Measurements from ENCODE around the gene SDCBP2. TPM values are rescaled to one million over a fixed set of nuclear protein-coding genes. Genes with fewer than 3 reads are reported as not detected.

Gene SDCBP2
- total and polyA plus RNA-seq, 2 of the 13 experiments (the other 11 are each of a cell fraction or from before 2014, with no cell fraction given): 1.2 to 2.4 TPM

DNA sequence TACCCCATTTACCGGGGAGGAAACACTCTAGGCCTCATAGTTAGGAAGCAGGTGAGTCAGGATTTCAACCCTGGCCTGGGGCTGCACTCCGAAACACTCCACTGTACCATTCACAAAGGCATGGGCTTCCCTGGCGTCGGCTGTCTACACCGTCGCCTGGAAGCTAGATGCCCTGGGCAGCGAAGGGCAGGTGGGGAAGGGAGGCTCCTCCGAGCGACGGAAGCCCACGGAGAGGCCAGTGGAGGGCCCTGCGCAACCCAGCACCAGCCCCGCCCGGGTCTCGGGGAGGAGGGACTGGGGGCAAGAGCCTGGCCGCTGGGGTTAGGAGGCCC is 16.1 kb downstream of the SDCBP2 start:
- H3K4me2 ChIP-seq (ENCODE audit: low read depth, low read length): no peak overlapping the region
- DNase-seq (ENCODE audit: low spot score) (no peak), FAIRE-seq (no peak), ATAC-seq (peak; percentile 4; the same call in 2 of the 3 replicates)
- no peak overlapping the region for H3K9ac ChIP-seq (ENCODE audit: insufficient read depth, low read depth, low read length)
- intact Hi-C loops (cut with micrococcal nuclease; ENCODE audit: unreplicated experiment) (loop anchor here (1.0 kb wide), 4 partner anchors 12 to 190 kb away; no protein-coding TSS in a partner anchor), in situ Hi-C loops (cut with HindIII; ENCODE audit: extremely low pct_ligation_motif_present, low pct_unique_long_range_greater_than_20kb) (loop anchor here (5.0 kb wide), 1 partner anchor 129 kb away; no protein-coding TSS in a partner anchor)
- H3K9me3 ChIP-seq (ENCODE audit: low read length): no peaks in the 10 kb centered on the region
- BruUV-seq (replicated peaks): no TSS peak
- CTCF ChIA-PET (ENCODE audit: low intra/inter-chr PET ratio, low total read pairs): interaction anchor here (0.8 to 6.5 kb wide), 5 partner anchors 85 to 191 kb away, joined by 3 to 122 read pairs (median 21); partner anchors contain the start of gene NSFL1C
- POLR2A ChIA-PET: interaction anchor here (1.1 to 1.6 kb wide), 2 partner anchors 13 to 124 kb away, joined by 4 to 5 read pairs; no protein-coding TSS in a partner anchor
- no peaks in the 10 kb centered on the region for H4K20me1 ChIP-seq (ENCODE audit: insufficient read depth, low read length)
- no peaks in the 10 kb centered on the region for H3K79me2 ChIP-seq (ENCODE audit: insufficient read depth, low read length)
- H2AFZ ChIP-seq (ENCODE audit: low read length): no peak overlapping the region
- H3K27ac ChIP-seq (ENCODE audit: extremely low read length, insufficient read depth, low read length): no peak overlapping the region
- peaks cover 0 to 3% of the 10 kb centered on the region in 2 experiments; a peak in 3 of 5 replicates for H3K27me3 ChIP-seq (ENCODE audit: control insufficient read depth in 1 of 2, insufficient read depth in 2 of 2, low read length in 2 of 2)
- 71% methylated on average over 13 of the region's 16 CpGs for WGBS (ENCODE audit: low lambda C conversion rate)
- H3K4me1 ChIP-seq (ENCODE audit: insufficient read depth, low read length): peaks cover 12% of the 10 kb centered on the region
- no peak for TF ChIP-seq SMAD1 (CRISPR knock-in tag; IDR thresholded peaks at IDR 0.05; ENCODE audit: borderline replicate concordance, low read depth)
- TF ChIP-seq PHF8 (CRISPR knock-in tag; IDR thresholded peaks at IDR 0.05): peak; percentile 15; the same call in 1 of the 2 replicates
- H3K4me3 ChIP-seq (replicated peaks in 1 of 3; ENCODE audit: insufficient read depth in 1 of 3, low read depth in 2 of 3, low read length in 3 of 3): no peak overlapping the region
- H3K36me3 ChIP-seq (replicated peaks in 1 of 2; ENCODE audit: control insufficient read depth in 1 of 2, insufficient read depth in 2 of 2, low read length in 2 of 2): no peaks in the 10 kb centered on the region

DNA sequence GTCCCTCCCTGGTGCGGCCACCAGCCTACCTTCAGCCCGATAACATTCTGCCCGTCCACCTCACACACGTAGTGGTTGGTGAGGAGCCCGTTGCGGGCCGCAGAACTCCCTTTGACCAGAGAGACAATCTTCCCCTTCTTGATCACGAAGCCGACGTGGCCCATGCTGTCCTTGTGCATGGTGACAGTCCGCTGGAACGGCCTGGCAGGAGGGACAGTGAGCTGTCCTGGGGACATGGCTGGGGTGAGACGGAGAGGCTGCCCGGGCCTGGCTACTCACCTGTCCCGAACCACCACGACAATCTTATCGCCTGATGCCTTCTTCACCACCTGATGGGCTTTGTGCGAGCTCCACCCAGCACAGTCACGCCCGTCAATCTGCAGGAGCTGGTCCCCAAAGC is 16.6 kb downstream of the SDCBP2 start:
- CTCF ChIA-PET (ENCODE audit: low intra/inter-chr PET ratio, low total read pairs): interaction anchor here (1.1 to 6.5 kb wide), 3 partner anchors 86 to 158 kb away, joined by 3 to 122 read pairs (median 18); no protein-coding TSS in a partner anchor
- FAIRE-seq: no peak
- H3K27me3 ChIP-seq (ENCODE audit: control insufficient read depth in 1 of 2, insufficient read depth in 2 of 2, low read length in 2 of 2): peaks cover 3 to 4% of the 10 kb centered on the region in 2 experiments; a peak in 4 of 5 replicates
- TF ChIP-seq RFX1 (IDR thresholded peaks at IDR 0.05): no peak
- TF ChIP-seq ZSCAN12 (CRISPR knock-in tag; IDR thresholded peaks at IDR 0.05): no peak
- no peak for TF ChIP-seq TARDBP (CRISPR knock-in tag; IDR thresholded peaks at IDR 0.05)
- TF ChIP-seq ZKSCAN5 (CRISPR knock-in tag; IDR thresholded peaks at IDR 0.05): no peak
- no peak for TF ChIP-seq POGZ (CRISPR knock-in tag; IDR thresholded peaks at IDR 0.05)
- TF ChIP-seq, protein P1, sequence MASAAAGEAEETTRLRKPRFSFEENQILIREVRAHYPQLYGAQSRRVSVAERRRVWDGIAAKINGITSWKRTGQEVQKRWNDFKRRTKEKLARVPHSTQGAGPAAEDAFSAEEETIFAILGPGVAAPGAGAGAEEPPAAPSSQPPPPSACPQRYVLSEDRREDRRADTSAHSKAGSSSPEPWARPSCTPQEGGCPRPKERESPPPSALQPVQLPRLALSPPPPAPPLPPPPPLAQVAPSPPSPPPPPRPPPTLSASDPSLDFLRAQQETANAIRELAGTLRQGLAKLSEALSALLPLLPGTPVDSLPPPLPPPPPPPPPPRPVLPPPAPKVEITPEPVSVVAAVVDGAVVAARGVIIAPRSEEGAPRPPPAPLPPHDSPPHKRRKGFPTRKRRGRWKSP (CRISPR knock-in tag; IDR thresholded peaks at IDR 0.05): no peak
- TF ChIP-seq, protein P2, sequence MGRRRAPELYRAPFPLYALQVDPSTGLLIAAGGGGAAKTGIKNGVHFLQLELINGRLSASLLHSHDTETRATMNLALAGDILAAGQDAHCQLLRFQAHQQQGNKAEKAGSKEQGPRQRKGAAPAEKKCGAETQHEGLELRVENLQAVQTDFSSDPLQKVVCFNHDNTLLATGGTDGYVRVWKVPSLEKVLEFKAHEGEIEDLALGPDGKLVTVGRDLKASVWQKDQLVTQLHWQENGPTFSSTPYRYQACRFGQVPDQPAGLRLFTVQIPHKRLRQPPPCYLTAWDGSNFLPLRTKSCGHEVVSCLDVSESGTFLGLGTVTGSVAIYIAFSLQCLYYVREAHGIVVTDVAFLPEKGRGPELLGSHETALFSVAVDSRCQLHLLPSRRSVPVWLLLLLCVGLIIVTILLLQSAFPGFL (CRISPR knock-in tag; IDR thresholded peaks at IDR 0.05): no peak
- TF ChIP-seq ISL2 (CRISPR knock-in tag; IDR thresholded peaks at IDR 0.05): no peak
- TF ChIP-seq, protein P3, sequence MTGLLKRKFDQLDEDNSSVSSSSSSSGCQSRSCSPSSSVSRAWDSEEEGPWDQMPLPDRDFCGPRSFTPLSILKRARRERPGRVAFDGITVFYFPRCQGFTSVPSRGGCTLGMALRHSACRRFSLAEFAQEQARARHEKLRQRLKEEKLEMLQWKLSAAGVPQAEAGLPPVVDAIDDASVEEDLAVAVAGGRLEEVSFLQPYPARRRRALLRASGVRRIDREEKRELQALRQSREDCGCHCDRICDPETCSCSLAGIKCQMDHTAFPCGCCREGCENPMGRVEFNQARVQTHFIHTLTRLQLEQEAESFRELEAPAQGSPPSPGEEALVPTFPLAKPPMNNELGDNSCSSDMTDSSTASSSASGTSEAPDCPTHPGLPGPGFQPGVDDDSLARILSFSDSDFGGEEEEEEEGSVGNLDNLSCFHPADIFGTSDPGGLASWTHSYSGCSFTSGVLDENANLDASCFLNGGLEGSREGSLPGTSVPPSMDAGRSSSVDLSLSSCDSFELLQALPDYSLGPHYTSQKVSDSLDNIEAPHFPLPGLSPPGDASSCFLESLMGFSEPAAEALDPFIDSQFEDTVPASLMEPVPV (CRISPR knock-in tag; IDR thresholded peaks at IDR 0.05): no peak
- no peak for TF ChIP-seq ZNF160 (CRISPR knock-in tag; IDR thresholded peaks at IDR 0.05)
- TF ChIP-seq KLF9 (CRISPR knock-in tag; IDR thresholded peaks at IDR 0.05; ENCODE audit: low read depth): no peak
- no peak for TF ChIP-seq ZNF766 (CRISPR knock-in tag; IDR thresholded peaks at IDR 0.05; ENCODE audit: borderline replicate concordance)
- no peak for TF ChIP-seq PHF5A (CRISPR knock-in tag; IDR thresholded peaks at IDR 0.05; ENCODE audit: low read depth, unreplicated experiment)

More for the DNA sequence above, 16.6 kb downstream of the SDCBP2 start:
- no peaks in the 10 kb centered on the region for H4K20me1 ChIP-seq (ENCODE audit: insufficient read depth, low read length)
- BruUV-seq (replicated peaks): no TSS peak
- POLR2A ChIA-PET: interaction anchor here (1.1 to 1.6 kb wide), 2 partner anchors 13 to 124 kb away, joined by 4 to 5 read pairs; no protein-coding TSS in a partner anchor
- H3K4me2 ChIP-seq (ENCODE audit: low read depth, low read length): no peak overlapping the region
- no peak overlapping the region for H3K9ac ChIP-seq (ENCODE audit: insufficient read depth, low read depth, low read length)
- H3K27ac ChIP-seq (ENCODE audit: extremely low read length, insufficient read depth, low read length): no peak overlapping the region
- DNase-seq (ENCODE audit: low spot score) (no peak), ATAC-seq (no peak)
- no peaks in the 10 kb centered on the region for H3K9me3 ChIP-seq (ENCODE audit: low read length)
- H2AFZ ChIP-seq (ENCODE audit: low read length): no peak overlapping the region
- 49% methylated on average over 19 of the region's 20 CpGs for WGBS (ENCODE audit: low lambda C conversion rate)
- in situ Hi-C loops (cut with HindIII; ENCODE audit: extremely low pct_ligation_motif_present, low pct_unique_long_range_greater_than_20kb): loop anchor here (5.0 kb wide), 1 partner anchor 130 kb away; no protein-coding TSS in a partner anchor
- H3K4me3 ChIP-seq (replicated peaks in 1 of 3; ENCODE audit: insufficient read depth in 1 of 3, low read depth in 2 of 3, low read length in 3 of 3): no peak overlapping the region
- H3K4me1 ChIP-seq (ENCODE audit: insufficient read depth, low read length): peaks cover 7% of the 10 kb centered on the region; the same call in 1 of the 2 replicates
- intact Hi-C loops (cut with micrococcal nuclease; ENCODE audit: unreplicated experiment): no loop called here
- no peaks in the 10 kb centered on the region for H3K79me2 ChIP-seq (ENCODE audit: insufficient read depth, low read length)
- no peaks in the 10 kb centered on the region for H3K36me3 ChIP-seq (replicated peaks in 1 of 2; ENCODE audit: control insufficient read depth in 1 of 2, insufficient read depth in 2 of 2, low read length in 2 of 2)
